ENCODE measurements around the gene OCRL.

OCRL gene

GRCh38 chrX:129590596-129590995 is 50.5 kb downstream of the OCRL start:
- no peak for FAIRE-seq

GRCh38 chrX:129593137-129593536 is 53.1 kb downstream of the OCRL start:
- no peak for FAIRE-seq

- FAIRE-seq: no peak
Measured at GRCh38 chrX:129594781-129595180, 54.7 kb downstream of the OCRL start.

- no peak for FAIRE-seq
Measured at GRCh38 chrX:129596077-129596476, 56.0 kb downstream of the OCRL start.

GRCh38 chrX:129597905-129598304 is 57.8 kb downstream of the OCRL start:
- no peak for FAIRE-seq

GRCh38 chrX:129599499-129599898 is 59.4 kb downstream of the OCRL start:
- FAIRE-seq: no peak

- FAIRE-seq: no peak
Measured at GRCh38 chrX:129599996-129600395, 59.9 kb downstream of the OCRL start.

GRCh38 chrX:129600981-129601424 is 60.9 kb downstream of the OCRL start:
- FAIRE-seq: peak; percentile 71

GRCh38 chrX:129606918-129607317 is 66.9 kb downstream of the OCRL start:
- peak; percentile 81 for FAIRE-seq

GRCh38 chrX:129608496-129608895 is 68.4 kb downstream of the OCRL start:
- FAIRE-seq: no peak

- no peak for FAIRE-seq
Measured at GRCh38 chrX:129609395-129609794, 69.3 kb downstream of the OCRL start.

GRCh38 chrX:129612396-129612795 is 72.3 kb downstream of the OCRL start:
- no peak for FAIRE-seq

- FAIRE-seq: no peak
Measured at GRCh38 chrX:129613596-129613995, 73.5 kb downstream of the OCRL start.

GRCh38 chrX:129614481-129615255 is 74.6 kb downstream of the OCRL start:
- no peak for FAIRE-seq

- FAIRE-seq: no peak
Measured at GRCh38 chrX:129617420-129617819, 77.4 kb downstream of the OCRL start.

- no peak for FAIRE-seq
Measured at GRCh38 chrX:129618997-129619396, 78.9 kb downstream of the OCRL start.

- no peak for FAIRE-seq
Measured at GRCh38 chrX:129622757-129623301, 82.8 kb downstream of the OCRL start.

GRCh38 chrX:129626026-129626425 is 86.0 kb downstream of the OCRL start:
- FAIRE-seq: peak; percentile 95

- FAIRE-seq: no peak
Measured at GRCh38 chrX:129629837-129630236, 89.8 kb downstream of the OCRL start.

- no peak for FAIRE-seq
Measured at GRCh38 chrX:129631849-129632248, 91.8 kb downstream of the OCRL start.

GRCh38 chrX:129632443-129632842 is 92.4 kb downstream of the OCRL start:
- FAIRE-seq: no peak

- FAIRE-seq: no peak
Measured at GRCh38 chrX:129634541-129634940, 94.5 kb downstream of the OCRL start.

GRCh38 chrX:129636175-129636681 is 96.2 kb downstream of the OCRL start:
- no peak for FAIRE-seq
